ENCODE results near the gene NAAA. TPM values are rescaled to one million over a fixed set of nuclear protein-coding genes. Genes with fewer than 3 reads are reported as not detected.

NAAA gene
- polyA plus RNA-seq, 1 of the 3 experiments (the other 2 are of a cell fraction) = 3.5 TPM

GRCh38 chr4:75939890-75940691 lies 722 bp downstream of the NAAA start:
- peak; percentile 58 for DNase-seq
- Histone ChIP-seq H3K27ac (ENCODE audit: low read depth in 2 of 2, low read length in 1 of 2) (no peak overlapping the region), H3K36me3 (replicated peaks in 1 of 2; ENCODE audit: control insufficient read depth in 1 of 2, insufficient read depth in 2 of 2, low read length in 1 of 2) (peaks cover 21 to 26% of the 10 kb centered on the region in 2 experiments), H2AFZ (ENCODE audit: low read depth) (0 out of 2 replicates have a peak overlapping the region, but pooled peaks have one; percentile 29), H3F3A (replicated peaks; ENCODE audit: insufficient read depth) (no peaks in the 10 kb centered on the region), H4K20me1 (ENCODE audit: insufficient read depth) (no peaks in the 10 kb centered on the region), H3K79me2 (ENCODE audit: insufficient read depth) (no peaks in the 10 kb centered on the region), H3K4me1 (ENCODE audit: control insufficient read depth in 1 of 2, insufficient read depth in 2 of 2, low read depth in 1 of 2, low read length in 1 of 2) (no peaks in the 10 kb centered on the region; a peak in 1 of 4 replicates), H3K27me3 (ENCODE audit: insufficient read depth) (no peaks in the 10 kb centered on the region), H3K4me2 (peak overlapping the region; percentile 79), H3K9me2 (no peaks in the 10 kb centered on the region), H3K9ac (no peak overlapping the region; the same call in 1 of the 2 replicates), H3K9me3 (no peaks in the 10 kb centered on the region), H3K4me3 (ENCODE audit: low read depth in 2 of 2, low read length in 1 of 2) (peak overlapping the region; percentile 45 to 57)
- POLR2A ChIA-PET = interaction anchor here (0.9 kb wide), 1 partner anchor 215 kb away, joined by 3 read pairs; no protein-coding TSS in a partner anchor
- CTCF ChIA-PET = interaction anchor here (1.0 to 1.1 kb wide), 2 partner anchors 23 to 56 kb away, joined by 3 to 6 read pairs; no protein-coding TSS in a partner anchor
- 49% methylated on average over 39 of the region's 67 CpGs for WGBS (ENCODE audit: low lambda C conversion rate)
- TF ChIP-seq RXRA (IDR thresholded peaks at IDR 0.05; ENCODE audit: borderline replicate concordance, low read depth) (no peak), CTCF (IDR thresholded peaks at IDR 0.05) (no peak), USF2 (IDR thresholded peaks at IDR 0.05; ENCODE audit: borderline replicate concordance, low read depth, low read length) (no peak), TEAD4 (IDR thresholded peaks at IDR 0.05; ENCODE audit: borderline replicate concordance, insufficient read depth) (no peak), YY1 (IDR thresholded peaks at IDR 0.05; ENCODE audit: low read depth) (no peak), GATA2 (CRISPR knock-in tag; IDR thresholded peaks at IDR 0.05) (no peak), RFX5 (IDR thresholded peaks at IDR 0.05; ENCODE audit: low read length) (no peak), MXI1 (IDR thresholded peaks at IDR 0.05; ENCODE audit: low read depth, low read length) (no peak), NRF1 (IDR thresholded peaks at IDR 0.05; ENCODE audit: low read depth, low read length) (no peak), CHD2 (IDR thresholded peaks at IDR 0.05; ENCODE audit: low read length, partially characterized antibody) (no peak), FOSL2 (IDR thresholded peaks at IDR 0.05; ENCODE audit: borderline replicate concordance, low read depth) (no peak), RAD21 (IDR thresholded peaks at IDR 0.05; ENCODE audit: low read length) (no peak), EZH2phosphoT487 (IDR thresholded peaks at IDR 0.05; ENCODE audit: borderline replicate concordance, low read depth) (no peak), SIN3A (IDR thresholded peaks at IDR 0.05; ENCODE audit: borderline replicate concordance, low read depth, low read length) (no peak), EP300 (IDR thresholded peaks at IDR 0.05; ENCODE audit: borderline replicate concordance in 1 of 2, low read depth in 1 of 2, low read length in 1 of 2) (no peak), PBX3 (IDR thresholded peaks at IDR 0.05) (no peak), TAF1 (IDR thresholded peaks at IDR 0.05; ENCODE audit: borderline replicate concordance, low read depth, low read length) (no peak), ZBTB33 (IDR thresholded peaks at IDR 0.05; ENCODE audit: borderline replicate concordance, low read depth) (no peak), IRF3 (IDR thresholded peaks at IDR 0.05; ENCODE audit: low read depth, low read length) (no peak), MEF2A (IDR thresholded peaks at IDR 0.05; ENCODE audit: borderline replicate concordance, low read depth) (no peak)

Measured in SK-N-SH (cell line).